Measurements from ENCODE around the gene LYL1.

Gene LYL1

GRCh38 chr19:13087295-13087694, 15.4 kb downstream of the LYL1 start:
- no peak overlapping the region for H3K4me3 ChIP-seq (ENCODE audit: low read depth, low read length)
- in situ Hi-C loops (cut with HindIII; ENCODE audit: low sequenced_read_pairs), result no loop called here
- DNase-seq (ENCODE audit: low read depth, low spot score), result no peak
- TF ChIP-seq CTCF (IDR thresholded peaks at IDR 0.05; ENCODE audit: low read depth, low read length), result no peak

GRCh38 chr19:13086341-13086740, 16.3 kb downstream of the LYL1 start:
- no peak for DNase-seq (ENCODE audit: low read depth, low spot score)
- in situ Hi-C loops (cut with HindIII; ENCODE audit: low sequenced_read_pairs), result no loop called here
- no peak overlapping the region for H3K4me3 ChIP-seq (ENCODE audit: low read depth, low read length)
- TF ChIP-seq CTCF (IDR thresholded peaks at IDR 0.05; ENCODE audit: low read depth, low read length), result no peak

- no peak for DNase-seq (ENCODE audit: low read depth, low spot score)
- H3K4me3 ChIP-seq (ENCODE audit: low read depth, low read length), result no peak overlapping the region
- in situ Hi-C loops (cut with HindIII; ENCODE audit: low sequenced_read_pairs), result no loop called here
- TF ChIP-seq CTCF (IDR thresholded peaks at IDR 0.05; ENCODE audit: low read depth, low read length), result no peak
Measured at GRCh38 chr19:13085666-13086065, 17.0 kb downstream of the LYL1 start.

GRCh38 chr19:13083627-13084026, 19.0 kb downstream of the LYL1 start:
- H3K4me3 ChIP-seq (ENCODE audit: low read depth, low read length), result no peak overlapping the region
- DNase-seq (ENCODE audit: low read depth, low spot score), result peak; percentile 52
- no peak for TF ChIP-seq CTCF (IDR thresholded peaks at IDR 0.05; ENCODE audit: low read depth, low read length)
- in situ Hi-C loops (cut with HindIII; ENCODE audit: low sequenced_read_pairs), result no loop called here

GRCh38 chr19:13083008-13083404, 19.7 kb downstream of the LYL1 start:
- in situ Hi-C loops (cut with HindIII; ENCODE audit: low sequenced_read_pairs), result no loop called here
- H3K4me3 ChIP-seq (ENCODE audit: low read depth, low read length), result no peak overlapping the region
- no peak for DNase-seq (ENCODE audit: low read depth, low spot score)
- no peak for TF ChIP-seq CTCF (IDR thresholded peaks at IDR 0.05; ENCODE audit: low read depth, low read length)

GRCh38 chr19:13082192-13083007, 20.3 kb downstream of the LYL1 start:
- H3K4me3 ChIP-seq (ENCODE audit: low read depth, low read length), result no peak overlapping the region
- DNase-seq (ENCODE audit: low read depth, low spot score), result peak; percentile 95
- TF ChIP-seq CTCF (IDR thresholded peaks at IDR 0.05; ENCODE audit: low read depth, low read length), result peak; percentile 42
- in situ Hi-C loops (cut with HindIII; ENCODE audit: low sequenced_read_pairs), result no loop called here

Measured in astrocyte of the spinal cord (primary cell).